Type B pancreatic cell (in vitro differentiated cells): ENCODE data around the gene ABCA10. TPM values are rescaled to one million over a fixed set of nuclear protein-coding genes. Genes with fewer than 3 reads are reported as not detected.
"Not testable (repeated sequence)": the region's sequence is repeated elsewhere in the genome, so short reads cannot be mapped to it uniquely, and the experiment has no call there.

ENCODE experiments used
- DNase-seq: peaks from one replicate; pipeline ENCODE4 v3.0.0; 2021; ENCODE audit warnings: mixed read lengths; ENCODE audit not compliant: unreplicated experiment; ENCODE audit errors: extremely low spot score
- H3K27ac Mint-ChIP-seq: 2 replicates; pipeline ENCODE4 v1.8.0; 2021; ENCODE audit warnings: mild to moderate bottlenecking, mixed read lengths
- H3K27me3 Mint-ChIP-seq: 2 replicates; pipeline ENCODE4 v1.8.0; 2021; ENCODE audit warnings: mixed read lengths
- H3K36me3 Mint-ChIP-seq: 2 replicates; pipeline ENCODE4 v1.8.0; 2021; ENCODE audit warnings: mixed read lengths
- H3K4me1 Mint-ChIP-seq: one replicate; pipeline ENCODE4 v1.8.0; 2021; ENCODE audit warnings: mixed read lengths; ENCODE audit not compliant: unreplicated experiment
- H3K4me3 Mint-ChIP-seq: 2 replicates; pipeline ENCODE4 v1.8.0; 2021; ENCODE audit warnings: mild to moderate bottlenecking, mixed read lengths
- H3K9me3 Mint-ChIP-seq: 2 replicates; pipeline ENCODE4 v1.8.0; 2021; ENCODE audit warnings: mixed read lengths
- long read RNA-seq: library from polyadenylated mRNA; unstranded; transcript quantifications from one replicate; pipeline ENCODE4 v2.0.0, GENCODE V29; 2020
- total RNA-seq: library from RNA; stranded (reverse); gene quantifications from 2 replicates; pipeline ENCODE4 v1.2.1, GENCODE V29; 2021; ENCODE audit warnings: low replicate concordance
- TF ChIP-seq, protein P1 (sequence below): fragments of 200-600 bp; sonication (generic); conservative IDR thresholded peaks from 2 replicates; pipeline ENCODE4 v1.5.0; 2021; ENCODE audit warnings: antibody characterized with exemption, mild to moderate bottlenecking

Gene ABCA10, protein sequence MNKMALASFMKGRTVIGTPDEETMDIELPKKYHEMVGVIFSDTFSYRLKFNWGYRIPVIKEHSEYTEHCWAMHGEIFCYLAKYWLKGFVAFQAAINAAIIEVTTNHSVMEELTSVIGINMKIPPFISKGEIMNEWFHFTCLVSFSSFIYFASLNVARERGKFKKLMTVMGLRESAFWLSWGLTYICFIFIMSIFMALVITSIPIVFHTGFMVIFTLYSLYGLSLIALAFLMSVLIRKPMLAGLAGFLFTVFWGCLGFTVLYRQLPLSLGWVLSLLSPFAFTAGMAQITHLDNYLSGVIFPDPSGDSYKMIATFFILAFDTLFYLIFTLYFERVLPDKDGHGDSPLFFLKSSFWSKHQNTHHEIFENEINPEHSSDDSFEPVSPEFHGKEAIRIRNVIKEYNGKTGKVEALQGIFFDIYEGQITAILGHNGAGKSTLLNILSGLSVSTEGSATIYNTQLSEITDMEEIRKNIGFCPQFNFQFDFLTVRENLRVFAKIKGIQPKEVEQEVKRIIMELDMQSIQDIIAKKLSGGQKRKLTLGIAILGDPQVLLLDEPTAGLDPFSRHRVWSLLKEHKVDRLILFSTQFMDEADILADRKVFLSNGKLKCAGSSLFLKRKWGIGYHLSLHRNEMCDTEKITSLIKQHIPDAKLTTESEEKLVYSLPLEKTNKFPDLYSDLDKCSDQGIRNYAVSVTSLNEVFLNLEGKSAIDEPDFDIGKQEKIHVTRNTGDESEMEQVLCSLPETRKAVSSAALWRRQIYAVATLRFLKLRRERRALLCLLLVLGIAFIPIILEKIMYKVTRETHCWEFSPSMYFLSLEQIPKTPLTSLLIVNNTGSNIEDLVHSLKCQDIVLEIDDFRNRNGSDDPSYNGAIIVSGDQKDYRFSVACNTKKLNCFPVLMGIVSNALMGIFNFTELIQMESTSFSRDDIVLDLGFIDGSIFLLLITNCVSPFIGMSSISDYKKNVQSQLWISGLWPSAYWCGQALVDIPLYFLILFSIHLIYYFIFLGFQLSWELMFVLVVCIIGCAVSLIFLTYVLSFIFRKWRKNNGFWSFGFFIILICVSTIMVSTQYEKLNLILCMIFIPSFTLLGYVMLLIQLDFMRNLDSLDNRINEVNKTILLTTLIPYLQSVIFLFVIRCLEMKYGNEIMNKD (N-terminal part only)
- 1.1 and 1.2 TPM in 2 replicates for total RNA-seq
- long read RNA-seq: 0 reads

- Mint-ChIP-seq H3K27ac (no peak within 1 kb of the TSS), H3K27me3 (no peaks in the 10 kb centered on the region), H3K9me3 (peaks cover 4% of the 10 kb centered on the region), H3K4me3 (no peak within 1 kb of the TSS), H3K36me3 (no peaks in the 10 kb centered on the region), H3K4me1 (peaks cover 5% of the 10 kb centered on the region)
- TF ChIP-seq, protein P1, sequence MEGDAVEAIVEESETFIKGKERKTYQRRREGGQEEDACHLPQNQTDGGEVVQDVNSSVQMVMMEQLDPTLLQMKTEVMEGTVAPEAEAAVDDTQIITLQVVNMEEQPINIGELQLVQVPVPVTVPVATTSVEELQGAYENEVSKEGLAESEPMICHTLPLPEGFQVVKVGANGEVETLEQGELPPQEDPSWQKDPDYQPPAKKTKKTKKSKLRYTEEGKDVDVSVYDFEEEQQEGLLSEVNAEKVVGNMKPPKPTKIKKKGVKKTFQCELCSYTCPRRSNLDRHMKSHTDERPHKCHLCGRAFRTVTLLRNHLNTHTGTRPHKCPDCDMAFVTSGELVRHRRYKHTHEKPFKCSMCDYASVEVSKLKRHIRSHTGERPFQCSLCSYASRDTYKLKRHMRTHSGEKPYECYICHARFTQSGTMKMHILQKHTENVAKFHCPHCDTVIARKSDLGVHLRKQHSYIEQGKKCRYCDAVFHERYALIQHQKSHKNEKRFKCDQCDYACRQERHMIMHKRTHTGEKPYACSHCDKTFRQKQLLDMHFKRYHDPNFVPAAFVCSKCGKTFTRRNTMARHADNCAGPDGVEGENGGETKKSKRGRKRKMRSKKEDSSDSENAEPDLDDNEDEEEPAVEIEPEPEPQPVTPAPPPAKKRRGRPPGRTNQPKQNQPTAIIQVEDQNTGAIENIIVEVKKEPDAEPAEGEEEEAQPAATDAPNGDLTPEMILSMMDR: no peak
- no peak for DNase-seq
These were observed at the start of gene ABCA10 for GRCh38 chr17:69228576-69228975. ABCA10 (minus strand) TSS chr17:69228824; CDS start chr17:69225358, 3,466 bp downstream.

DNA sequence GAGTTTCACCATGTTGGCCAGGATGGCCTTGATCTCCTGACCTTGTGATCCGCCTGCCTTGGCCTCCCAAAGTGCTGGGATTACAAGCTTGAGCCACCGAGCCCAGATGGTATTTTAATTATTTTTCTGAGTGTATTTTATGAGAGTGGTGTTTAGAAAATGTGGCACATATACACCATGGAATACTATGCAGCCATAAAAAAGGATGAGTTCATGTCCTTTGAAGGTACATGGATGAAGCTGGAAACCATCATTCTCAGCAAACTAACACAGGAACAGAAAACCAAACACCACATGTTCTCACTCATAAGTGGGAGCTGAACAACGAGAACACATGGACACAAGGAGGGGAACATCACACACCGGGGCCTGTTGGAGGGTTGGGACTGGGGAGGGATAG, 47.7 kb upstream of the ABCA10 start:
- DNase-seq: not testable (repeated sequence)

GRCh38 chr17:69275751-69276150, 47.1 kb upstream of the ABCA10 start:
- DNase-seq: no peak
- no peak overlapping the region for H3K27ac Mint-ChIP-seq
- H3K4me3 Mint-ChIP-seq: no peak overlapping the region
- H3K4me1 Mint-ChIP-seq: no peaks in the 10 kb centered on the region
- no peaks in the 10 kb centered on the region for H3K27me3 Mint-ChIP-seq
- H3K9me3 Mint-ChIP-seq: no peaks in the 10 kb centered on the region
- peaks cover 7% of the 10 kb centered on the region for H3K36me3 Mint-ChIP-seq
- TF ChIP-seq, protein P1: no peak

More for the DNA sequence above, 47.7 kb upstream of the ABCA10 start:
- H3K27ac Mint-ChIP-seq, H3K4me1 Mint-ChIP-seq, H3K36me3 Mint-ChIP-seq, H3K4me3 Mint-ChIP-seq, H3K9me3 Mint-ChIP-seq, H3K27me3 Mint-ChIP-seq: not testable (repeated sequence)

DNA sequence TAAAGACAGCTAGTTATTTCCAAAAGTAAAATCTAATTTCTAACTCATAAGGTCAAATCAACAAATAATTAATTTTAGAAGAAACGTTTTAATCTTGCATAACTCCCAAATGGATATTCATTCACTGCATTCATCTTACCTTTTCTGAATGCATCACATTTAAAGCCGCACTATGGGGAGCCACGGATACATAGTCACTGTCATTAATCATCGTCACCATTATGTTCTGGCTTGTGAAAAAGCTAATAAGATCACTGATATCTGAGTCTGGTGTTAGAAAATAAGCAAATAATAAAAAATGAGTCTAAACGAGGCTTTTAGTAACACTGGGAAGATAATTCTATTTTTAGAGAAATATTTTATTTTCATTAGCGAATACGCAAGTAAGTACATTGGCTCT, 42.4 kb upstream of the ABCA10 start:
- Mint-ChIP-seq H3K27ac (no peak overlapping the region), H3K9me3 (no peaks in the 10 kb centered on the region), H3K27me3 (no peaks in the 10 kb centered on the region), H3K4me3 (no peak overlapping the region), H3K4me1 (peaks cover 4% of the 10 kb centered on the region), H3K36me3 (peaks cover 10% of the 10 kb centered on the region)
- no peak for DNase-seq
- TF ChIP-seq, protein P1: no peak

DNA sequence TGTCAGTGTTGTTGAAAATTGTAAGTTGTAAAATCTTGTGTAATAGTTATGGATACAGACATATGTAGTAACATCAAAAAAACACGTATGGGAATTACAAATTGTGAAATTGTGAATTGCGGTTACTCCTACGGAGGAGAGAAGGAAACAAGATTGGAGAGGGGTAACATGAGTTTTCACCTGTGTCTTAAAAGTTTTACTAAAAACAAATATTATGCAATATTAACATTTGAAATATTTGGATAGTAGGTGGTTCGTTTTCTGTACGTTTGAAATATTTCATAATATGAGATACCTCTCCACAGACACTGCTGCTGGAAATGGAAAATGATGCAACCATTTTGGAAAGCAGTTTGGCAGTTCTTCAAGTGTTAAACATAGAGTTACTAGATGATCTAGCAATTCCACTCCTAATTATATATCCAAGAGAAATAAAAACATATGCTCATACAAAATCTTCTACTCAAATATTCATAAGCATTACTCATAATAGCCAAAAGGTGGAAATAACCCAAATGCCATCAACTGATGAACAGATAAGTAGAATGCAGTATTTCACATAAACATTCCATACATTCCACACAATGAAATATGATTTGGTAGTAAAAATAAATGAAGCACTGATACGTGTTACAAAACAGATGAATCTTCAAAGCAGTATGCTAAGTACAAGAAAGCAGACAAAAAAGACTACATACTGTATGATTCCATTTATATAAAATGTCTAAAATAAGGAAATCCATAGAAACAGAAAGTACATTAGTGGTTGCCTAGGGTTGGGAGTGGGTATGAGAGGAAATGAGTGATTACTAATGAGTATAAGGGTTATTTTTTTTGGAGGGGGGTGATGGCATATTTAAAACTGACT, 40.7 kb upstream of the ABCA10 start:
- H3K27ac Mint-ChIP-seq: no peak overlapping the region
- no peaks in the 10 kb centered on the region for H3K9me3 Mint-ChIP-seq
- H3K4me3 Mint-ChIP-seq: no peak overlapping the region
- H3K36me3 Mint-ChIP-seq: peaks cover 7% of the 10 kb centered on the region
- no peaks in the 10 kb centered on the region for H3K27me3 Mint-ChIP-seq
- TF ChIP-seq, protein P1: no peak
- H3K4me1 Mint-ChIP-seq: peaks cover 4% of the 10 kb centered on the region
- no peak for DNase-seq
